Measurements from ENCODE around the gene PI4K2B.

GRCh38 chr4:25207997-25208396 lies 25.8 kb upstream of the PI4K2B start:
- TF ChIP-seq POLR2A (IDR thresholded peaks at IDR 0.05; ENCODE audit: low read length) (no peak), GATA1 (IDR thresholded peaks at IDR 0.05; ENCODE audit: low read depth, low read length) (no peak)

All from erythroblast (primary cell).